Memory B cell (primary cell): ENCODE results near the gene PHLPP1.
A peak's percentile ranks its signal among the peaks of the same experiment; 100 is the strongest.

Experiments
- ATAC-seq: fragments of 150-1000 bp; cut with Tn5 transposase; 2 replicates; pipeline ENCODE4 v1.10.0; 2021; ENCODE audit warnings: low read depth, mild to moderate bottlenecking, moderate library complexity
- DNase-seq, 2 donors: peaks; one replicate each; pipeline ENCODE4 v3.0.0; 2022; ENCODE audit warnings: low spot score in 2 of 2
- H3K27ac Mint-ChIP-seq: one replicate; pipeline ENCODE4 v1.8.0; 2022; ENCODE audit warnings: mild to moderate bottlenecking, moderate library complexity, mixed read lengths
- H3K27me3 Mint-ChIP-seq: one replicate; pipeline ENCODE4 v1.8.0; 2022; ENCODE audit warnings: mixed read lengths
- H3K36me3 Mint-ChIP-seq: one replicate; pipeline ENCODE4 v1.8.0; 2022; ENCODE audit warnings: mild to moderate bottlenecking, mixed read lengths
- H3K4me1 Mint-ChIP-seq: one replicate; pipeline ENCODE4 v1.8.0; 2022; ENCODE audit warnings: mixed read lengths
- H3K4me3 Mint-ChIP-seq: one replicate; pipeline ENCODE4 v1.8.0; 2022; ENCODE audit warnings: mild to moderate bottlenecking, moderate library complexity, mixed read lengths
- H3K9me3 Mint-ChIP-seq: one replicate; pipeline ENCODE4 v1.8.0; 2022; ENCODE audit warnings: mixed read lengths

PHLPP1 gene

DNA sequence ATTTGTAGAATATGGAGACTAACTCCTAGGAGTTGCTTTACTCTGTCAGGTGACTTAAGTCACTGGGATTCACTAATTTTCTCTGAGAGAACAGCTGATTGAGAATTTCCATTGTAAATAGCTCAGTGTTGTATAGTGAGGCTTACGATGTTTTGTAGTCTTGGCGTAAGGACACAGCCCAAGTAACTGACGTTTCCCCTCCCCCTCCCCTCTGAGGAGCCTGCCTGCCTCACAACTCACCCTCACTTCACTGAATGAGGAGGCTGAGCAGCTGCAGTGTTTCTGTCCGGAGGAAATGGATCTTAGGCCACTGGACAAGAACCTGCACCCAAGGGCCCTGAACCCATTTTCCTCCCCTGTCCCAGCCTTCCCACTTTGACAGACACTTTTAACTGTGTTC, 264.6 kb downstream of the PHLPP1 start:
- Mint-ChIP-seq H3K36me3 (peaks cover 6% of the 10 kb centered on the region), H3K27ac (no peak overlapping the region), H3K4me3 (no peak overlapping the region), H3K4me1 (peaks cover 5% of the 10 kb centered on the region), H3K9me3 (no peaks in the 10 kb centered on the region), H3K27me3 (no peaks in the 10 kb centered on the region)
- no peak for DNase-seq
- no peak for ATAC-seq

GRCh38 chr18:62981566-62981965, 266.2 kb downstream of the PHLPP1 start:
- Mint-ChIP-seq H3K27ac (no peak overlapping the region), H3K4me1 (peaks cover 5% of the 10 kb centered on the region), H3K27me3 (no peaks in the 10 kb centered on the region), H3K9me3 (no peaks in the 10 kb centered on the region), H3K36me3 (peaks cover 6% of the 10 kb centered on the region), H3K4me3 (no peak overlapping the region)
- DNase-seq, result no peak
- no peak for ATAC-seq

- H3K9me3 Mint-ChIP-seq, result no peaks in the 10 kb centered on the region
- H3K36me3 Mint-ChIP-seq, result peaks cover 4% of the 10 kb centered on the region
- H3K4me1 Mint-ChIP-seq, result peaks cover 5% of the 10 kb centered on the region
- no peak overlapping the region for H3K27ac Mint-ChIP-seq
- H3K27me3 Mint-ChIP-seq, result no peaks in the 10 kb centered on the region
- peak; percentile 59 for ATAC-seq
- H3K4me3 Mint-ChIP-seq, result no peak overlapping the region
- peak; percentile 35 to 41 for DNase-seq
Measured at GRCh38 chr18:62982600-62983251, 267.4 kb downstream of the PHLPP1 start.

DNA sequence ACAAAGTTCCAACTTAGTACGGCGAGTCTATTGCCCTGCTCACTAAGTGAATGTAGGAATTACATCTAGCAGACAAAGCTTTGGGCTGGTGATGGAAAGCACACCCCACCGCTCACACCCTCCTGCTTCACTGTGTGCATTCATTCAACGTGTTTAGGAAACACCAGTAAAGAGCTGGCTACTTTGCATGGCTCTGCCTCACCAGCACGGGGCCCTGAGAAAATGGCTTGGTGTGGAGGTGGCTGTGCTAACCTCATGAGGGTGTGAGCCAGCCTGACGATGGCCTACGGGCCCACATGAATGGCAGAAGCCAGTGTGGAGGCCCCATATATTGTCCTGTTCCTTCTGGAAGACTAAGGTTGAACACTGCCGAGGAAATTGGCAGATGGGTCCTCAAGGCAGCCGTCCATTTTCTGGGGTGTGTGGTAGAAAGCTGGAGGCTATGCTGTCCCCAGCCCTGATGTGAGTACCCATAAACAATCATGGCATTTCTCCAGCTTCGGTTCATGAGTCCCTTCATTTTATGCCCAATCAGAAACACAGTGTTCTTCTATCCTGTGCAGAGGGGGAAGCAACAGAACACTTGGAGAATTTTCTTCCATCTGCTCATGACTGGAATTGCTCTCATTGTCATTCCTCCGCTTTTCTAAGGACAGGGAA, 269.4 kb downstream of the PHLPP1 start:
- Mint-ChIP-seq H3K27ac (no peak overlapping the region), H3K9me3 (no peaks in the 10 kb centered on the region), H3K4me3 (no peak overlapping the region), H3K4me1 (peaks cover 5% of the 10 kb centered on the region), H3K27me3 (no peaks in the 10 kb centered on the region), H3K36me3 (no peaks in the 10 kb centered on the region)
- ATAC-seq, result no peak
- no peak for DNase-seq

DNA sequence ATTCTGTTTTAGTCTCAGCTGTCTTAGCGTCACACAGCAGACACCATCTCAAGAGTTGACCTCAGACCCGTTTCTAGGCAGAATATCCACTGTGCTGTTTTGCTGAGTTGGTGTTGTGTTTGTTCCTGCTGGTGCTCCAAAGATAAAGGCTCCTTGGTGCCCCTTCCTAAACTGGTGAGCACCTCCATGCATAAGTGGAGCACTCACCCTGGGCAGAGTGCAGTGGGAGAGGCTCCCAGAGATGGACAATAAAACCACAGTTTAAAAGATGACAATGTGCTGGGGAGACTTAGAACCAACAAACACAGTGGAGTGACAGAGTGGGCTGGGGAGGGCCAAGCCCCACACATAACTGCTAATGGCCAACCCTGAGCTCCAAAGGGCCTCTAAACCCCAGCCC, 271.1 kb downstream of the PHLPP1 start:
- no peaks in the 10 kb centered on the region for H3K36me3 Mint-ChIP-seq
- H3K9me3 Mint-ChIP-seq, result no peaks in the 10 kb centered on the region
- peaks cover 1% of the 10 kb centered on the region for H3K27me3 Mint-ChIP-seq
- ATAC-seq, result no peak
- H3K4me3 Mint-ChIP-seq, result no peak overlapping the region
- H3K4me1 Mint-ChIP-seq, result peaks cover 5% of the 10 kb centered on the region
- DNase-seq, result no peak
- H3K27ac Mint-ChIP-seq, result no peak overlapping the region

GRCh38 chr18:62987055-62987830, 271.9 kb downstream of the PHLPP1 start:
- Mint-ChIP-seq H3K36me3 (no peaks in the 10 kb centered on the region), H3K27me3 (peaks cover 4% of the 10 kb centered on the region), H3K4me3 (no peak overlapping the region), H3K4me1 (peaks cover 5% of the 10 kb centered on the region), H3K9me3 (no peaks in the 10 kb centered on the region), H3K27ac (no peak overlapping the region)
- DNase-seq, result no peak
- ATAC-seq, result no peak

- H3K9me3 Mint-ChIP-seq, result no peaks in the 10 kb centered on the region
- H3K27me3 Mint-ChIP-seq, result peaks cover 4% of the 10 kb centered on the region
- H3K4me1 Mint-ChIP-seq, result no peaks in the 10 kb centered on the region
- ATAC-seq (no peak), DNase-seq (no peak)
- no peaks in the 10 kb centered on the region for H3K36me3 Mint-ChIP-seq
- H3K27ac Mint-ChIP-seq, result no peak overlapping the region
- no peak overlapping the region for H3K4me3 Mint-ChIP-seq
Measured at GRCh38 chr18:62987859-62988258, 272.5 kb downstream of the PHLPP1 start.

DNA sequence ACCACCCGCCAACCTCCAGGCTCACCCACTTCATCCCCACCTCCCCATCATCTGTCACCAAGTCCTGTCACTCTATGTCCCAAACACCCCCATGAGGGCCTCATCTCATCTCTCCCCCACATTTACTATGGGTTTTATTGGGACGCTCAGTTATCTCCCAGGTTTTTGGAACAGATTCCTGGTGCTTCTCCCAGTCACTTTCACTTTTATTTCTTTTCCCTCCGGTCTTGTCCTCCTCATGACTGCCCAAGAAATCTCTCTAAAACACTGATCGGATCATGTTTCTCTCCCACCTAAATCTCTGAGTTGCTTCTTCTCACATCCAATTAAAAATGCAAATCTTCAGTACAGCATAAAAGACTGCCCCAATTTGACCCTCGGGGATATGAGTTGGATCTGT, 273.1 kb downstream of the PHLPP1 start:
- DNase-seq (no peak), ATAC-seq (no peak)
- Mint-ChIP-seq H3K9me3 (no peaks in the 10 kb centered on the region), H3K27me3 (peaks cover 8% of the 10 kb centered on the region), H3K27ac (no peak overlapping the region), H3K36me3 (no peaks in the 10 kb centered on the region), H3K4me3 (no peak overlapping the region), H3K4me1 (no peaks in the 10 kb centered on the region)

- ATAC-seq (no peak), DNase-seq (no peak)
- no peak overlapping the region for H3K27ac Mint-ChIP-seq
- H3K27me3 Mint-ChIP-seq, result peaks cover 13% of the 10 kb centered on the region
- no peaks in the 10 kb centered on the region for H3K36me3 Mint-ChIP-seq
- H3K4me3 Mint-ChIP-seq, result no peak overlapping the region
- no peaks in the 10 kb centered on the region for H3K9me3 Mint-ChIP-seq
- H3K4me1 Mint-ChIP-seq, result no peaks in the 10 kb centered on the region
Measured at GRCh38 chr18:62989195-62989594, 273.9 kb downstream of the PHLPP1 start.

GRCh38 chr18:62990653-62991052, 275.3 kb downstream of the PHLPP1 start:
- Mint-ChIP-seq H3K9me3 (no peaks in the 10 kb centered on the region), H3K4me3 (no peak overlapping the region), H3K4me1 (no peaks in the 10 kb centered on the region), H3K27me3 (peaks cover 13% of the 10 kb centered on the region), H3K36me3 (no peaks in the 10 kb centered on the region), H3K27ac (no peak overlapping the region)
- DNase-seq, result no peak
- no peak for ATAC-seq

DNA sequence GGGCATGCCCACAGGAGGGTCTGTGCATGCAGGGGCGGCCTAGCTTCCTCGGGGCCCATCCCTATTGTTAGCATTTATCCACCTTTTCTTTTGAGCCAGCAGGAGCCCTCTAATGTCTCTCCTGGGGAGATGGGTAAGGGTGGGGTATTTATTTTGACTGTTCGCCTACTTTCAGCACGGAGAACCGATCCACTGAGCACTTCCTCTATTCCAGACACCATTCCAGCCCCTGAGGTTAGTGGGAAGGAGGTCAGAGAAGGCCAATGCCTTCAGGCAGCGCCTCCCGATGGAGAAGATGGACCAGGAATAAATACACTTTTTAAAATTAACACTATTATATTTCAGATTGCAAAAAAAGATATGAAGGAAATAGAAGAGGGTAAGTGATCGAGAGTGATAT, 276.0 kb downstream of the PHLPP1 start:
- ATAC-seq, result no peak
- no peak for DNase-seq
- peaks cover 13% of the 10 kb centered on the region for H3K27me3 Mint-ChIP-seq
- no peaks in the 10 kb centered on the region for H3K4me1 Mint-ChIP-seq
- H3K36me3 Mint-ChIP-seq, result no peaks in the 10 kb centered on the region
- no peak overlapping the region for H3K4me3 Mint-ChIP-seq
- no peak overlapping the region for H3K27ac Mint-ChIP-seq
- no peaks in the 10 kb centered on the region for H3K9me3 Mint-ChIP-seq

- Mint-ChIP-seq H3K36me3 (no peaks in the 10 kb centered on the region), H3K4me1 (no peaks in the 10 kb centered on the region), H3K27me3 (peaks cover 13% of the 10 kb centered on the region), H3K9me3 (no peaks in the 10 kb centered on the region), H3K27ac (no peak overlapping the region), H3K4me3 (no peak overlapping the region)
- ATAC-seq, result no peak
- no peak for DNase-seq
Measured at GRCh38 chr18:62991959-62992358, 276.6 kb downstream of the PHLPP1 start.

GRCh38 chr18:62992877-62993365, 277.6 kb downstream of the PHLPP1 start:
- ATAC-seq (no peak), DNase-seq (no peak)
- Mint-ChIP-seq H3K27me3 (peaks cover 13% of the 10 kb centered on the region), H3K9me3 (no peaks in the 10 kb centered on the region), H3K4me1 (no peaks in the 10 kb centered on the region), H3K4me3 (no peak overlapping the region), H3K36me3 (no peaks in the 10 kb centered on the region), H3K27ac (no peak overlapping the region)

- Mint-ChIP-seq H3K4me1 (peaks cover 9% of the 10 kb centered on the region), H3K9me3 (no peaks in the 10 kb centered on the region), H3K27ac (no peak overlapping the region), H3K36me3 (no peaks in the 10 kb centered on the region), H3K27me3 (peaks cover 20% of the 10 kb centered on the region), H3K4me3 (no peak overlapping the region)
- ATAC-seq (no peak), DNase-seq (no peak)
Measured at GRCh38 chr18:62996566-62996965, 281.2 kb downstream of the PHLPP1 start.
